ENCODE data around the gene CCDC187.

Gene CCDC187

GRCh38 chr9:136261686-136262430 lies 42.0 kb downstream of the CCDC187 start:
- Mint-ChIP-seq H3K27me3 (no peaks in the 10 kb centered on the region), H3K4me1 (peaks cover 3% of the 10 kb centered on the region), H3K4me3 (no peak overlapping the region), H3K9me3 (no peaks in the 10 kb centered on the region), H3K36me3 (ENCODE audit: low read depth) (no peaks in the 10 kb centered on the region), H3K27ac (no peak overlapping the region)
- no peak for ATAC-seq
- DNase-seq, result no peak

- Mint-ChIP-seq H3K4me1 (no peaks in the 10 kb centered on the region), H3K27me3 (no peaks in the 10 kb centered on the region), H3K27ac (no peak overlapping the region), H3K4me3 (no peak overlapping the region), H3K36me3 (ENCODE audit: low read depth) (no peaks in the 10 kb centered on the region), H3K9me3 (no peaks in the 10 kb centered on the region)
- no peak for DNase-seq
- no peak for ATAC-seq
Measured at GRCh38 chr9:136260936-136261472, 42.9 kb downstream of the CCDC187 start.

- Mint-ChIP-seq H3K36me3 (ENCODE audit: low read depth) (no peaks in the 10 kb centered on the region), H3K27me3 (no peaks in the 10 kb centered on the region), H3K9me3 (no peaks in the 10 kb centered on the region), H3K4me1 (no peaks in the 10 kb centered on the region), H3K4me3 (no peak overlapping the region), H3K27ac (no peak overlapping the region)
- DNase-seq (no peak), ATAC-seq (no peak)
Measured at GRCh38 chr9:136260521-136260920, 43.4 kb downstream of the CCDC187 start.

- ATAC-seq (no peak), DNase-seq (no peak)
- no peak overlapping the region for H3K27ac Mint-ChIP-seq
- no peak overlapping the region for H3K4me3 Mint-ChIP-seq
- no peaks in the 10 kb centered on the region for H3K4me1 Mint-ChIP-seq
- no peaks in the 10 kb centered on the region for H3K9me3 Mint-ChIP-seq
- H3K27me3 Mint-ChIP-seq, result no peaks in the 10 kb centered on the region
- no peaks in the 10 kb centered on the region for H3K36me3 Mint-ChIP-seq (ENCODE audit: low read depth)
Measured at GRCh38 chr9:136259836-136260235, 44.1 kb downstream of the CCDC187 start.

GRCh38 chr9:136259517-136259813 lies 44.4 kb downstream of the CCDC187 start:
- Mint-ChIP-seq H3K4me3 (no peak overlapping the region), H3K4me1 (no peaks in the 10 kb centered on the region), H3K27me3 (no peaks in the 10 kb centered on the region), H3K36me3 (ENCODE audit: low read depth) (no peaks in the 10 kb centered on the region), H3K9me3 (no peaks in the 10 kb centered on the region), H3K27ac (no peak overlapping the region)
- no peak for ATAC-seq
- DNase-seq, result no peak

GRCh38 chr9:136258786-136259516 lies 44.9 kb downstream of the CCDC187 start:
- DNase-seq (no peak), ATAC-seq (no peak)

GRCh38 chr9:136258299-136258625 lies 45.6 kb downstream of the CCDC187 start:
- ATAC-seq (no peak), DNase-seq (no peak)
- Mint-ChIP-seq H3K9me3 (no peaks in the 10 kb centered on the region), H3K36me3 (ENCODE audit: low read depth) (no peaks in the 10 kb centered on the region), H3K4me3 (no peak overlapping the region), H3K27me3 (no peaks in the 10 kb centered on the region), H3K27ac (no peak overlapping the region), H3K4me1 (no peaks in the 10 kb centered on the region)

More at GRCh38 chr9:136258786-136259516, 44.9 kb downstream of the CCDC187 start:
- H3K27ac Mint-ChIP-seq, result no peak overlapping the region
- no peaks in the 10 kb centered on the region for H3K27me3 Mint-ChIP-seq
- H3K4me3 Mint-ChIP-seq, result no peak overlapping the region
- H3K36me3 Mint-ChIP-seq (ENCODE audit: low read depth), result no peaks in the 10 kb centered on the region
- no peaks in the 10 kb centered on the region for H3K9me3 Mint-ChIP-seq
- no peaks in the 10 kb centered on the region for H3K4me1 Mint-ChIP-seq

- H3K4me1 Mint-ChIP-seq, result no peaks in the 10 kb centered on the region
- H3K36me3 Mint-ChIP-seq (ENCODE audit: low read depth), result no peaks in the 10 kb centered on the region
- no peak for DNase-seq
- no peak for ATAC-seq
- no peak overlapping the region for H3K4me3 Mint-ChIP-seq
- H3K9me3 Mint-ChIP-seq, result no peaks in the 10 kb centered on the region
- no peak overlapping the region for H3K27ac Mint-ChIP-seq
- H3K27me3 Mint-ChIP-seq, result no peaks in the 10 kb centered on the region
Measured at GRCh38 chr9:136257381-136258298, 46.3 kb downstream of the CCDC187 start.

- ATAC-seq (no peak), DNase-seq (no peak)
- Mint-ChIP-seq H3K27ac (no peak overlapping the region), H3K27me3 (no peaks in the 10 kb centered on the region), H3K4me1 (no peaks in the 10 kb centered on the region), H3K4me3 (no peak overlapping the region), H3K9me3 (no peaks in the 10 kb centered on the region), H3K36me3 (ENCODE audit: low read depth) (no peaks in the 10 kb centered on the region)
Measured at GRCh38 chr9:136255896-136256890, 47.7 kb downstream of the CCDC187 start.

- ATAC-seq, result no peak
- H3K36me3 Mint-ChIP-seq (ENCODE audit: low read depth), result no peaks in the 10 kb centered on the region
- DNase-seq, result no peak
- H3K9me3 Mint-ChIP-seq, result no peaks in the 10 kb centered on the region
- no peak overlapping the region for H3K4me3 Mint-ChIP-seq
- no peak overlapping the region for H3K27ac Mint-ChIP-seq
- H3K4me1 Mint-ChIP-seq, result no peaks in the 10 kb centered on the region
- no peaks in the 10 kb centered on the region for H3K27me3 Mint-ChIP-seq
Measured at GRCh38 chr9:136255166-136255538, 48.7 kb downstream of the CCDC187 start.

- Mint-ChIP-seq H3K27ac (no peak overlapping the region), H3K27me3 (no peaks in the 10 kb centered on the region), H3K9me3 (no peaks in the 10 kb centered on the region), H3K4me1 (no peaks in the 10 kb centered on the region), H3K36me3 (ENCODE audit: low read depth) (no peaks in the 10 kb centered on the region), H3K4me3 (no peak overlapping the region)
- ATAC-seq, result no peak
- DNase-seq, result no peak
Measured at GRCh38 chr9:136254381-136255165, 49.3 kb downstream of the CCDC187 start.

GRCh38 chr9:136253246-136254130 lies 50.4 kb downstream of the CCDC187 start:
- Mint-ChIP-seq H3K27ac (no peak overlapping the region), H3K9me3 (no peaks in the 10 kb centered on the region), H3K27me3 (no peaks in the 10 kb centered on the region), H3K4me1 (no peaks in the 10 kb centered on the region), H3K36me3 (ENCODE audit: low read depth) (no peaks in the 10 kb centered on the region), H3K4me3 (no peak overlapping the region)
- DNase-seq, result no peak
- ATAC-seq, result no peak
